GM21737 (cell line): ENCODE data around the gene CHD1L.
"Not testable (repeated sequence)": the region's sequence is repeated elsewhere in the genome, so short reads cannot be mapped to it uniquely, and the experiment has no call there.

Experiments
- ATAC-seq: cut with Tn5 transposase; IDR thresholded peaks from one replicate; pipeline ENCODE4 v1.9.1; 2021; ENCODE audit warnings: mild to moderate bottlenecking, moderate library complexity; ENCODE audit not compliant: unreplicated experiment

The CHD1L gene

GRCh38 chr1:147264158-147264768 lies 21.8 kb downstream of the CHD1L start:
- ATAC-seq: no peak

DNA sequence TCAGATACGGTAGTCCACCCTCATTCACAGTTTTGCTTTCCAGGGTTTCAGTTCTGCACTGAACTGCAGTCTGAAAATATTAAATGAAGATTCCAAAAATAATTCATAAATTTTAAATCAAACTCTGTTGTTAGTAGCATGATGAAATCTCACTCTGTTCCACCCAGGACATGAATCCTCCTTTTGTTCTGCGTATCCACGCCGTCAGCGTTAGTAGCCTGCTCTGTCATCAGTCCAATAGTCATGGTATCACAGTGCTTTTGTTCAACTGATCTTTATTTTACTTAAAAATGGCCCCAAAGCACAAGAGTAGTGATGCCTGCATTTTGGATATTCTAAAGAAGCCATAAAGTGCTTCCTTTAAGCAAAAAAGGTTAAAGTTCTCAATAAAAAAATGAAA lies 23.9 kb downstream of the CHD1L start:
- ATAC-seq: no peak

- ATAC-seq: no peak
Observed at GRCh38 chr1:147267711-147268110, 25.2 kb downstream of the CHD1L start.

GRCh38 chr1:147270721-147271120 lies 28.2 kb downstream of the CHD1L start:
- ATAC-seq: no peak

DNA sequence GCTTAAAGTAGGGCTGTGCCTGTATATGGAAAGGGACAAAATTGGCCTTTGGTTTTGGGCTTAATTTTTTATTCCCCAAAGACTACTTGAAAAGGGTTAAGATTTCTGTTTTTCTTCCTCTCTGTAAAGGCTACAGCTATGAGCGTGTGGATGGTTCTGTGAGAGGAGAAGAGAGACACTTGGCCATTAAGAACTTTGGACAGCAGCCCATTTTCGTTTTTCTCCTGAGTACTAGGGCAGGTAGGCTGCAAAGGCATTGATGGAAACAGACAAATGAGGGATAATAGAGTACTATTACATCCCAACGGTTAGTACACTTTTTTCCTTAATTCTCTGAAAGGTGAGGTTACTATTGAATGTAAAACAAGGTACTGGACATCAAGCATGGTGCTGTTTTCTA lies 29.6 kb downstream of the CHD1L start:
- ATAC-seq: no peak

DNA sequence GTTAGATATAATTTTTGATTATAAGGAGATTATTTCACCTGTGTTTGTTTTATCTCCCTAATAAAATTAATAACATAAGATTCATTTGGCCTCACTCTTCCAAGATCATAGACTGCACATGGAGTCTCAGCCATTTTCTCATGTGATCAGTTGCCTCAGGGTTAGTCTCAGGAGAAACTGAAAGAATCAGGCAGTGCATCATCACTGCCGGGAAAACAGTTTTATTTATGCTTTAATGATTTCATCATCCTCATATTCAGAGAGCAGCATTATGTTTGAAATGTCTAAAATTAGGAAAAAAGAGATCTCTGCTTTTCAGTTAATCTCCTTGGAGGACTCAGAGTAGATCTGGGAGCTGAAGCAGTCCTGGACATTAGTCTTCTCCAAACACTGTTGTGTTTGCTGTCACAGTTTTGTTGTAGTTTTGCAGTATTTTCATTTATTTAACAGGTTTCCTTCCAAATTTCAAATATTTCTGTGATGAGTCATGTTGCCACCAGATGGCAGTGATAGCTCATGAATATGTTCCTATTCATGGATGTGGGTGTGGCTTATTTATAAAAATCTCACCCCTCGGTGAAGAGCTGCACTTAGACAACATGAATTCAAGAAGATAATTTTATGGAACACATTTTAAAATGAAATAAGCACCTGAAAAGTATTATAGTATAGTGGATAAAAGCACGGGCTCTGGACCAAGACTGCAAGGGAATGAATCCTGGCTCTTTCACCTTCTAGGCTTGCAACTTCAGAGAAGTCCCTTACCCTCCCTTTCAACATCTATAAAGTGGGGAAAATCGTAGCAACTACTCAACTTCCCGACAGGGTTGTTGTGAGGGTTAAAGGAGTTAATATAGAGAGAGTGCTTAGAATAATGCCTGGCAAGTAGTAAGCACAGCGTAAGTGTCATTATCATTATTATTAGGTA lies 31.2 kb downstream of the CHD1L start:
- ATAC-seq: no peak

GRCh38 chr1:147281950-147282349 lies 39.5 kb downstream of the CHD1L start:
- no peak for ATAC-seq

- no peak for ATAC-seq
Observed at GRCh38 chr1:147283011-147283410, 40.5 kb downstream of the CHD1L start.

DNA sequence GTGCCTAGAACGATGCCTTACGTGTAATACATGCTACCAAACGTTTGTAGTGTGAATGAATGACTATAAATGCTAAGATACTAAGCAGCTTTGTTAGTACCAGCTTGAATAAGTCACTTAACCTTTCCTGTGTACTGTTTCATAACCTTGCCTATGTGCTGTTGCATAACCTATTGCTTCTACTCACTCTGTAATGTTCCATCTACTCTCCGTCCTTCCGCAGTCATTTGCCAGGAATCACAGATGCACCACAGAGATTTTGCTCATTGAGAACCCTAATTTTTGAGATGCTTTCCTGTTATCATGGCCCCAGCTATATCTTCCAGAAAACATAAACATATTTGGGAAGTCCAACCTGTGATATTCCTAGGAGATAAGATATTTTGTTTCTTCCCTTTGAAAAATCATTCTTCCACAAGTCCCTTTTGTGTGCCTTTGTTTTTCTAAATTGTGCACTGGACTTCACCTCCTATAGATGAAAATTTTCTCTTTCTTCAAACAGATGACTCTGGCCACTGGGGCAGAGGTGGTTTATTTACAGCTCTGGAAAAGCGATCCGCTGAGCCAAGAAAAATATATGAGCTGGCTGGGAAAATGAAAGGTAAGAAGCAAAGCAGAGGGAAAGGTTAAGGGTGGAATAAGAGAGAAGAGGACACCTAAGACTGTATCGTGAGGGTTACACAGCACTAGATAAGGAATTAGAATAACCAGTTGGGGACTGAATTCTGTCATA lies 44.8 kb downstream of the CHD1L start:
- ATAC-seq: no peak

- ATAC-seq: no peak
Observed at GRCh38 chr1:147292012-147292411, 49.5 kb downstream of the CHD1L start.

DNA sequence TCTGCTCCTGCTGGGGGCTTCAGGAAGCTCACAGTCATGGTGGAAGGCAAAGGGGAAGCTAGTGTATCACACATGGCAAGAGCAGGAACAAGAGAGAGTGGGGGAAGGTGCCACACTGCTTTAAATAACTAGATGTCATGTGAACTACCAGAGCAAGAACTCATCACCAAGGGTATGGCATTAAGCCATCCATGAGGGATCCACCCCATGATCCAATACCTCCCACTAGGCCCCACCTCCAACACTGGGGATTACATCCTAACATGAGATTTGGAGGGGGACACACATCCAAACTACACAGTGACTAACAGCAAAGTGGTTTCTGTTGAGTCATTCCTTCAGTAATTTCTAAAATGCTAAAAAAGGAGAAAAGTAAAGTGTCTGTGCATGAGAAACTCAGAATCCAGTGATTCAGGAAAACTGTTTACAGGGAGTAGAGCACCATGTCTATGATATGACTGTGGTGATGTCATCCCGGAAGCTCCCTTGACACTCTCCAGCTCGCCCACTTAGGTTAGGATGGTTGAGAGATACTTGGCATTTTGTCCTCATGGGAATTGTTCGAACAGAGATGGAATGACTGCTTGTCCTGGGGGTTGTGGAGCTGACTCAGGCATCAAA lies 50.3 kb downstream of the CHD1L start:
- ATAC-seq: no peak

DNA sequence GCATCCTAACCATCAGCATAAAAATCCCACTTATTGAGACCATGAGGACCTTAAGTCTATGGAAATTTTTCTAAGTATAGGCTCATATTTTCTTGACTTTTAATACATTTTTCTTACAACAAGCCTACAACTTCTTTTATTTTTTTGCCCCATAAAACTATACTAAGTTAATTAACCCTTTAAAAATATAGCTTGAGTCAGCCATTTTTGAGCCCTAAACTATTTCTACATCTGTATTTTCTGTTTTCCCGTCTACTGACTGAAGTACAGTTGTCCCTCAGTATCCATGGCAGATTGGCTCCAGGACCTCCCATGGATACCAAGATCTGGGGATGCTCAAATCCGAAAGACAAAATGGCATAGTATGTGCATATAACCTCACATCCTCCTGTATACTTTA lies 55.0 kb downstream of the CHD1L start:
- ATAC-seq: no peak

- not testable (repeated sequence) for ATAC-seq
Observed at GRCh38 chr1:147305803-147306202, 63.3 kb downstream of the CHD1L start.

GRCh38 chr1:147316968-147317367 lies 74.5 kb downstream of the CHD1L start:
- ATAC-seq: no peak

- not testable (repeated sequence) for ATAC-seq
Observed at GRCh38 chr1:147326933-147327687, 84.6 kb downstream of the CHD1L start.

GRCh38 chr1:147334292-147334691 lies 91.8 kb downstream of the CHD1L start:
- no peak for ATAC-seq

- no peak for ATAC-seq
Observed at GRCh38 chr1:147336291-147336690, 93.8 kb downstream of the CHD1L start.

GRCh38 chr1:147337040-147337630 lies 94.7 kb downstream of the CHD1L start:
- ATAC-seq: no peak

- ATAC-seq: no peak
Observed at GRCh38 chr1:147338571-147338970, 96.1 kb downstream of the CHD1L start.

- ATAC-seq: no peak
Observed at GRCh38 chr1:147341246-147341645, 98.8 kb downstream of the CHD1L start.
